ENCODE data around the gene SAMD7. TPM values are rescaled to one million over a fixed set of nuclear protein-coding genes. Genes with fewer than 3 reads are reported as not detected.

SAMD7 gene
- total and polyA plus RNA-seq, 2 donors, result not detected

DNA sequence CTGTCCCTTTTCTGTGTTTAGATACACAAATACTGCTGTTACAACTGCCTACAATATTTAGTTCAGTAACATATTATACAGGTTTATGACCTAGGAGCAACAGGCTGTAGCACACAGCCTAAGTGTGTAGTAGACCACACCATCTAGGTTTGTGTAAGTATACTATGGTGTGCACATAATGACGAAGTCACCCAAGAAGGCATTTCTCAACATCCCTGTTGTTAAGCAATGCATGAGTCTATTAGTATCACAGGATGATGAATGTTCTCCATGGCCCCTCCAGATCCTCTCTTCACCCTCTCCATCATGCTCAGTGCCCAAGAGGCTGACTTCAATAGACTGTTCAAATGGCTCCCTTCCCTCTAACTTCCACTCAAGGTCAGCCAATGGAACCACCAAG is 40.7 kb downstream of the SAMD7 start:
- Histone ChIP-seq H3K36me3 (ENCODE audit: control insufficient read depth in 2 of 2, insufficient read depth in 2 of 2, low read length in 1 of 2) (no peaks in the 10 kb centered on the region), H3K4me1 (ENCODE audit: control insufficient read depth in 2 of 2, insufficient read depth in 2 of 2, low read length in 2 of 2) (peaks cover 0 to 10% of the 10 kb centered on the region in 2 donors), H3K27me3 (ENCODE audit: control insufficient read depth in 2 of 2, insufficient read depth in 1 of 2, low read length in 1 of 2) (no peaks in the 10 kb centered on the region), H3K9me3 (ENCODE audit: control insufficient read depth in 2 of 2, insufficient read depth in 1 of 2, low read length in 1 of 2) (no peaks in the 10 kb centered on the region), H3K4me3 (ENCODE audit: low read length in 2 of 2) (no peak overlapping the region), H3K27ac (ENCODE audit: low read depth in 1 of 2, low read length in 1 of 2) (no peak overlapping the region)
- 100% methylated on average over 1 of the region's 1 CpG for WGBS
- no peak for DNase-seq (ENCODE audit: low read depth in 6 of 9, low spot score in 9 of 9)

DNA sequence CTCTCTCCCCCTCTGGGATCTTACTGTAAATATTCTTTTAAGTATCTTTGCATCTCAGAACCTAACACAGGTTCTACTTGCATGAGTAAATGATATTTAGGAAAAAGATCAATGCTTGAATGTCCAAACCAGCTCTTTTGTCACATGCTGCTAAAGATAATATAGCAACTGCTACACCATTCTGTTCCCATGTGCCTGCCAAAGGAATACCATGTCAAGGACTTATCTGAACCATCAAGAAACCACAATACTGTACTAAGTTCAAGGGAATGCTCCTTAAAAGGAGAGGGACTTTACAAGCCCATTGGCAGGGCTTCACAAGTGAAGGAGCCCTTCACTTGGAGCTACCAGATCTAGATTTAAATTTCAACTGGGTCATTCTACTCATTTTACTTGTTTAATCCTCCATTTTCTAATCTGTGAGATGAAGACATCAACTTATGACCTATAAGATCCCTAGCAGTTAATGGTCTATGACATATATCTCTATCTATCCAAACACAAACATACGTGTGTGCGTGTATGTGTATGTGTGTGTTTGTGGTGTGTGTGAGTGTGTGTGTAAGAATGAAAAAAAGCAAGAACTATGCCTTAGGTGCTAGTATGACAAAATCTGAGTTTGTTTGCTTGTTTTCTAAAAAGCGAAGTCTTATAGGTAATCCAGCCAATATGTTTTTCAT is 42.2 kb downstream of the SAMD7 start:
- no peak for DNase-seq (ENCODE audit: low read depth in 6 of 9, low spot score in 9 of 9)
- Histone ChIP-seq H3K36me3 (ENCODE audit: control insufficient read depth in 2 of 2, insufficient read depth in 2 of 2, low read length in 1 of 2) (no peaks in the 10 kb centered on the region), H3K9me3 (ENCODE audit: control insufficient read depth in 2 of 2, insufficient read depth in 1 of 2, low read length in 1 of 2) (no peaks in the 10 kb centered on the region), H3K4me3 (ENCODE audit: low read length in 2 of 2) (no peak overlapping the region), H3K4me1 (ENCODE audit: control insufficient read depth in 2 of 2, insufficient read depth in 2 of 2, low read length in 2 of 2) (peaks cover 0 to 10% of the 10 kb centered on the region in 2 donors), H3K27me3 (ENCODE audit: control insufficient read depth in 2 of 2, insufficient read depth in 1 of 2, low read length in 1 of 2) (no peaks in the 10 kb centered on the region), H3K27ac (ENCODE audit: low read depth in 1 of 2, low read length in 1 of 2) (no peak overlapping the region)
- 94% methylated on average over 3 of the region's 3 CpGs for whole genome bisulfite sequencing

DNA sequence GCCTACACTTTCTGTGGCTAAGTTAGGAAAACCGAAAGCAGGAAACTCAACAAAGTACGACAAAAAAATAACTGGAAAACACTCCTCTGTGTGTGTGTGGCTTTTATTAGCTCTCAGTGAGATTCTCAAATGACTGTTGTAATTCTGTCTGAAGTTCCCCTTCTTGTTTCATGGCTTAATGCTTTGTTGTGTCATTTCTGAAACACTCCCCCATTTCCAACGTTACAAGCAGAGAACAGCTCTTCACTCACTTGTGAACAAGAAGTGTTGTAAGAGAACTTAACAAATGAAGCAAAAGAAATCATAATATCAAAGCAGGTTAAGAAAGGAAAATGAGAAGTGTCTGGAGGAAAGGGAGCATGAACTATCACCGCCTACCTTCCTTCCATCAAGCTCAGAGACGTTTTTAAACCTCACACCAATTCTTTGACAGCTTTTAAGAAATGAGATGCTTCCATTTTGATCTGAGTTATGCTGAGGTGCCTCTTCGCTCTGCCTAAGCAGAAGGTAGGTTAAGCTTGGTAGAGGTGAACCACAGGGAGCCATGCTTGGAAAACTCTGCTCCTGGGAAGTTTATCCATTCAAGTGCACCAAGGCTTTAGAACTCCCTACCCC is 42.9 kb downstream of the SAMD7 start:
- Histone ChIP-seq H3K36me3 (ENCODE audit: control insufficient read depth in 2 of 2, insufficient read depth in 2 of 2, low read length in 1 of 2) (no peaks in the 10 kb centered on the region), H3K27me3 (ENCODE audit: control insufficient read depth in 2 of 2, insufficient read depth in 1 of 2, low read length in 1 of 2) (no peaks in the 10 kb centered on the region), H3K27ac (ENCODE audit: low read depth in 1 of 2, low read length in 1 of 2) (peak overlapping the region in 1 of 2 donors; percentile 52), H3K4me3 (ENCODE audit: low read length in 2 of 2) (no peak overlapping the region), H3K4me1 (ENCODE audit: control insufficient read depth in 2 of 2, insufficient read depth in 2 of 2, low read length in 2 of 2) (peaks cover 0 to 10% of the 10 kb centered on the region in 2 donors), H3K9me3 (ENCODE audit: control insufficient read depth in 2 of 2, insufficient read depth in 1 of 2, low read length in 1 of 2) (no peaks in the 10 kb centered on the region)
- WGBS, result 60% methylated on average over 6 of the region's 6 CpGs
- DNase-seq (ENCODE audit: low read depth in 6 of 9, low spot score in 9 of 9), result peak in 1 of 9 donors; percentile 32

DNA sequence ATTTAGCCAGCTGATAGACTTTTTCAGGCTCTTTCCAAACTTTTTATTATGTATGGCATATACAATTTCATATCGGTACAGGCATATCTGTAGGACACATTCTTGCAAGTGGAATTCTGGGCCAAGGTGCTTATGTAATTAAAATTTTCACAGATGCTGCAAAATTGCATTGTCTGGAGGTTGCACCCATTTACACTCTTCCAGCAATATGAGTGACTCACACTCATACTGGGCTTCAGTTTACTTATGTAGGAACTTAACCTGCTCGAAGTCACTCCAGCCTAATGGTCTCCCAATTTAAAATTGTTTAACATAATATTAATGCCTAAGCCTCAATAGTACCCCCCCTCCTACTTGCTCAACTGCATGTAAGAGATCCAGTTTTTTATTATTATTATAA is 44.0 kb downstream of the SAMD7 start:
- whole genome bisulfite sequencing, result 93% methylated on average over 2 of the region's 2 CpGs
- Histone ChIP-seq H3K36me3 (ENCODE audit: control insufficient read depth in 2 of 2, insufficient read depth in 2 of 2, low read length in 1 of 2) (no peaks in the 10 kb centered on the region), H3K4me3 (ENCODE audit: low read length in 2 of 2) (no peak overlapping the region), H3K9me3 (ENCODE audit: control insufficient read depth in 2 of 2, insufficient read depth in 1 of 2, low read length in 1 of 2) (no peaks in the 10 kb centered on the region), H3K27ac (ENCODE audit: low read depth in 1 of 2, low read length in 1 of 2) (no peak overlapping the region), H3K4me1 (ENCODE audit: control insufficient read depth in 2 of 2, insufficient read depth in 2 of 2, low read length in 2 of 2) (peaks cover 0 to 6% of the 10 kb centered on the region in 2 donors), H3K27me3 (ENCODE audit: control insufficient read depth in 2 of 2, insufficient read depth in 1 of 2, low read length in 1 of 2) (no peaks in the 10 kb centered on the region)
- DNase-seq (ENCODE audit: low read depth in 6 of 9, low spot score in 9 of 9), result no peak

DNA sequence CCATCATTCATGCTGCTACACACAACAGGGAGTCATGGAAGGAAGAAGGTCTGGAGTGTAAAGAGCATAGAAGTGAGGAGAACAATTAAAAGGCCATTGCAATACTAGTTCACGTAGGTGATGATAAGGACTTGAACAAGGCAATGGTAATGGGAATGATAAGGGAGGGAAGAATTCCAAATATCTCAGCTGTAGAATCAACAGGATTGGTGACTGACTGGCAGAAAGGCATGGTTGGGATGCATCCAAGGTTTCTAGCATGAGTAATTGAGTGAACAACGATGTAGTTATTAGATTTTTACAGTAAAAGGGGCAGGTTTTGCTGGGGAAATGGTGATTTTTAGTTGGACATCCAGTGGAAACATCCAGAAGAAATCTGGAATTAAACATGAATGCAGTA is 52.8 kb downstream of the SAMD7 start:
- no peaks in the 10 kb centered on the region for H3K9me3 ChIP-seq (ENCODE audit: control insufficient read depth in 2 of 2, insufficient read depth in 1 of 2, low read length in 1 of 2)
- H3K27me3 ChIP-seq (ENCODE audit: control insufficient read depth in 2 of 2, insufficient read depth in 1 of 2, low read length in 1 of 2), result no peaks in the 10 kb centered on the region
- no peaks in the 10 kb centered on the region for H3K36me3 ChIP-seq (ENCODE audit: control insufficient read depth in 2 of 2, insufficient read depth in 2 of 2, low read length in 1 of 2)
- no peak for DNase-seq (ENCODE audit: low read depth in 6 of 9, low spot score in 9 of 9)
- H3K4me1 ChIP-seq (ENCODE audit: control insufficient read depth in 2 of 2, insufficient read depth in 2 of 2, low read length in 2 of 2), result peaks cover 5 to 9% of the 10 kb centered on the region in 2 donors
- no peak overlapping the region for H3K4me3 ChIP-seq (ENCODE audit: low read length in 2 of 2)
- H3K27ac ChIP-seq (ENCODE audit: low read depth in 1 of 2, low read length in 1 of 2), result no peak overlapping the region
- 90% methylated on average over 2 of the region's 2 CpGs for whole genome bisulfite sequencing

DNA sequence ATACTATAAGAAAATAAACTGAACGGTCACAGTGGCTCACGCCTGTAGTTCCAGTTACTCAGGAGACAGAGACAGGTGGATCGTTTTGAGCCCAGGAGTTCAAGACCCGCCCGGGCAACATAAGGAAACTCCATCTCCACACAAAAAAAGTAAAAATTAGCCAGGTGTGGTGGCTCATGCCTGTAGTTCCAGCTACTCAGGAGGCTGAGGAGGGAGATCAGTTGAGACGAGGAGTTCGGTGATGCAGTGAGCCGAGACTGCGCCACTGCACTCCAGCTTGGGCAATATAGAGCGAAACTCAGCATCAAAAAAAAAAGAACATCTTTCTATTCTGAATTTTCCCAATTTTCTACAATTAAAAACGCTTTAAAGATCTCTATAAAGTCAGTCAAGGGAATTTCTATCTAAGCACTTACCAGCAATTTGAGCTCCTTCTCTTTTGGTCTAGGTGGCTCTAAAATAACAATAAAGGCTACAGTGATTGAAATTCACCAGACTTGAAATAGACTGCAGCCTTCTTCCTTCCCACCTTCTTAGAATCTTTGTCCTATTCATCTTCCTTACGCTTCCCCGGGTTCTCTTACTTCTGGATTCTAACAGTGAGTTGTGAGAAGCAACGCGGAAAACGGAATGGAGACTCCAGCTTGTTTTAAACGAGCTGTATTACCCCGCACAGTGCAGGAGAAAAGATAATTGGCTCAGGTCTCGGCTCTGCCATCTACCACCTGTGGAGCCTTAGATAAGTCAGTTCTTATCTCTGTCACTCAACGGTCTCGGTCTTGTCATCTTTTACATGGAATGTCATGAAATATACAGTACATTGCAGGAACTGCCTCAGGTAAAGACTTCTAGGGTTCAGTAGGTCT is 54.4 kb downstream of the SAMD7 start:
- Histone ChIP-seq H3K4me3 (ENCODE audit: low read length in 2 of 2) (peak overlapping the region; percentile 79 to 80), H3K4me1 (ENCODE audit: control insufficient read depth in 2 of 2, insufficient read depth in 2 of 2, low read length in 2 of 2) (peaks cover 5 to 9% of the 10 kb centered on the region in 2 donors), H3K36me3 (ENCODE audit: control insufficient read depth in 2 of 2, insufficient read depth in 2 of 2, low read length in 1 of 2) (peaks cover 0 to 5% of the 10 kb centered on the region in 2 donors), H3K9me3 (ENCODE audit: control insufficient read depth in 2 of 2, insufficient read depth in 1 of 2, low read length in 1 of 2) (no peaks in the 10 kb centered on the region), H3K27me3 (ENCODE audit: control insufficient read depth in 2 of 2, insufficient read depth in 1 of 2, low read length in 1 of 2) (no peaks in the 10 kb centered on the region), H3K27ac (ENCODE audit: low read depth in 1 of 2, low read length in 1 of 2) (peak overlapping the region; percentile 94 to 96)
- 78% methylated on average over 21 of the region's 21 CpGs for WGBS
- peak in 2 of 9 donors; percentile 29 to 30 for DNase-seq (ENCODE audit: low read depth in 6 of 9, low spot score in 9 of 9)

DNA sequence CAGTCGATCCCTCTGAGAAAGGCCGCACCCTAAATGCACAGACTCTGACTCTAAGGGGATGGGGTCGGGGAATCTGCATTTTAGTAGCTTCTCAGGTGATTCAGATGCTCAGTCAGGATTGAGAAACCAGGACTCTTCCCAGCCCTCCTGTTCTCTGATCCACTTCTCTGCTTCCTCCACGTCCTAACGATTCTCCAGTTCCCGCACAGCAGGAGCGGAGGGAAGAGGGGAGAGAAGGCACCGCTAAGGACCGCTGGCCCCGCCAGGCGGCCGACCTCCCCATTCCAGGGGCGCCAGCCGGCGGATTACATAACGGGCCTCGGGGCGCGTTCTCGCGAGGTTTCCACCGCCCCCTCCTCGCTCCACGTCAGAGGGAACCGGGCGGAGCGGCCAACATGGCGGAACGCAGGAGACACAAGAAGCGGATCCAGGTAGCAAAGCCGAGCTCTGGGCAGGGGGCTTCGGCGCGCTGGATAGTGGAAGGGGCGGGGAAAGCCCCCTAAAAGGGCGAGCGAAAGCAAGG is 55.1 kb downstream of the SAMD7 start, which contains the start of gene SEC62:
Gene SEC62 (plus strand): TSS at position 380 of the 523 bp plus-strand sequence. CDS start 16 bp downstream, at position 396.
- H3K27ac ChIP-seq (ENCODE audit: low read depth in 1 of 2, low read length in 1 of 2), result peak within 1 kb of the TSS; percentile 94 to 96
- H3K27me3 ChIP-seq (ENCODE audit: control insufficient read depth in 2 of 2, insufficient read depth in 1 of 2, low read length in 1 of 2), result no peaks in the 10 kb centered on the region
- H3K4me1 ChIP-seq (ENCODE audit: control insufficient read depth in 2 of 2, insufficient read depth in 2 of 2, low read length in 2 of 2), result peaks cover 5 to 9% of the 10 kb centered on the region in 2 donors
- no peaks in the 10 kb centered on the region for H3K9me3 ChIP-seq (ENCODE audit: control insufficient read depth in 2 of 2, insufficient read depth in 1 of 2, low read length in 1 of 2)
- peaks cover 0 to 5% of the 10 kb centered on the region in 2 donors for H3K36me3 ChIP-seq (ENCODE audit: control insufficient read depth in 2 of 2, insufficient read depth in 2 of 2, low read length in 1 of 2)
- peak within 1 kb of the TSS; percentile 79 to 80 for H3K4me3 ChIP-seq (ENCODE audit: low read length in 2 of 2)
- WGBS, result 1% methylated on average over 37 of the region's 37 CpGs
- peak; percentile 86 to 98 (median 94) for DNase-seq (ENCODE audit: low read depth in 6 of 9, low spot score in 9 of 9)

DNA sequence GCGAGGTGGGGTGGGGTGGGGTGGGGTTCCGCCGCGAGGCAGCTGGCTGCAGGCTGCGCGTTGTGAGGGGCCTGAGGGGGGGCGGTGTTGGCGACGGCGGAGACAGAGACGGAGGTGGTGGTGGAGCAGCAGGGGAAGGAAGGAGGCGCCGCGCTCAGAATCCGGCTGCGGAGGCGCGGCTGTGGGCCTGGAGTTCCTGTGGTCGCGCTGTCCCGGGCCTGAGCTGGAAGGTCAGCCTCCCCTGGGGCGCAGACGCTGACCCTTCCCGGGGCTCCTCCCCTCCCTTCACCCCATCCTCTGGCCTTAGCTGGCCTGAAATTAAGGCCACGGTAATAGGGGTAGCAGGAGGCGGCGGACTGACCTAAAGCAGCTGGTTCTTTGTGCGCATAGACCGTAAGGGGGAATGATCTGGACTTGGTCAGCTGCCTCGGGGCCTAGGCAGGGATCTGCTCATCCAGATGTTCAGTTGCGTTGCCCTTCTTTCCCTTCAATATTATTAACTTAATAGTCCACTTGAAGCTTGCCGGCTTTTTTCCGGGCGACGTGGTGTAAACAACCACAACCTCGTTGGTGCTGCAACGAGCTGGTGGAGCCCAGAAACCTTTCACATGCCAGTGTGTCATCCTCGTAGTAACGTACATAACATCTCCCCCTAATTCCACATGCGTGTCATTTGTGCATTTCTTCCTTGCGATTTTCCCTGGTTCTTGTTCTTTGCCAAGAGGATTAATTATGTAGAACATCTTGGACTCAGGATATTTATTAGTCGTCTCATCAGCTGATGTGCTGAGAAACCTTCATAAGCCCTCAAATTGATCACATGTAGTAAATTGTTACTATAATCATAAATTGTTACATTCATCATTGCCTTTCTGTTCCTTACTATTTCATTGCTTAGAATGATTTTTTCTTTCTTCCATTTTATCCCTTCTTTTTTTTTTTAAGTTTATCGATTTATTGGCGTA is 55.9 kb downstream of the SAMD7 start:
- Histone ChIP-seq H3K4me3 (ENCODE audit: low read length in 2 of 2) (peak overlapping the region; percentile 79 to 80), H3K27ac (ENCODE audit: low read depth in 1 of 2, low read length in 1 of 2) (peak overlapping the region; percentile 94 to 96), H3K4me1 (ENCODE audit: control insufficient read depth in 2 of 2, insufficient read depth in 2 of 2, low read length in 2 of 2) (peaks cover 5 to 9% of the 10 kb centered on the region in 2 donors), H3K27me3 (ENCODE audit: control insufficient read depth in 2 of 2, insufficient read depth in 1 of 2, low read length in 1 of 2) (no peaks in the 10 kb centered on the region), H3K36me3 (ENCODE audit: control insufficient read depth in 2 of 2, insufficient read depth in 2 of 2, low read length in 1 of 2) (peaks cover 0 to 8% of the 10 kb centered on the region in 2 donors), H3K9me3 (ENCODE audit: control insufficient read depth in 2 of 2, insufficient read depth in 1 of 2, low read length in 1 of 2) (no peaks in the 10 kb centered on the region)
- peak in 7 of 9 donors; percentile 17 to 66 (median 50) for DNase-seq (ENCODE audit: low read depth in 6 of 9, low spot score in 9 of 9)
- 5% methylated on average over 44 of the region's 44 CpGs for WGBS

Measured in thymus (tissue), 11 donors.